ENCODE data around the gene ARHGAP5.
"Not testable (repeated sequence)": the region's sequence is repeated elsewhere in the genome, so short reads cannot be mapped to it uniquely, and the experiment has no call there.

The ARHGAP5 gene

GRCh38 chr14:32126899-32127730 lies 50.0 kb downstream of the ARHGAP5 start:
- peaks cover 43% of the 10 kb centered on the region for H3K4me1 Mint-ChIP-seq
- peaks cover 88% of the 10 kb centered on the region for H3K36me3 Mint-ChIP-seq
- H3K4me3 Mint-ChIP-seq, result not testable (repeated sequence)

GRCh38 chr14:32127731-32128654 lies 50.9 kb downstream of the ARHGAP5 start:
- H3K27ac Mint-ChIP-seq, H3K9me3 Mint-ChIP-seq, H3K27me3 Mint-ChIP-seq, ATAC-seq, H3K4me3 Mint-ChIP-seq: not testable (repeated sequence)
- H3K36me3 Mint-ChIP-seq, result peaks cover 85% of the 10 kb centered on the region
- H3K4me1 Mint-ChIP-seq, result peaks cover 38% of the 10 kb centered on the region

More at GRCh38 chr14:32126899-32127730, 50.0 kb downstream of the ARHGAP5 start:
- not testable (repeated sequence) for ATAC-seq, H3K27me3 Mint-ChIP-seq, H3K9me3 Mint-ChIP-seq
- H3K27ac Mint-ChIP-seq, result peak overlapping the region; percentile 39

GRCh38 chr14:32128703-32129102 lies 51.6 kb downstream of the ARHGAP5 start:
- no peak overlapping the region for H3K27ac Mint-ChIP-seq
- H3K4me1 Mint-ChIP-seq, result peaks cover 36% of the 10 kb centered on the region
- peaks cover 85% of the 10 kb centered on the region for H3K36me3 Mint-ChIP-seq
- H3K4me3 Mint-ChIP-seq, result no peak overlapping the region
- no peaks in the 10 kb centered on the region for H3K27me3 Mint-ChIP-seq
- ATAC-seq, result no peak
- H3K9me3 Mint-ChIP-seq, result peaks cover 5% of the 10 kb centered on the region

- no peak for ATAC-seq
- Mint-ChIP-seq H3K9me3 (peaks cover 5% of the 10 kb centered on the region), H3K27ac (no peak overlapping the region)
Measured at GRCh38 chr14:32129124-32129523, 52.0 kb downstream of the ARHGAP5 start.

GRCh38 chr14:32131689-32132088 lies 54.6 kb downstream of the ARHGAP5 start:
- not testable (repeated sequence) for ATAC-seq, H3K27ac Mint-ChIP-seq, H3K27me3 Mint-ChIP-seq, H3K9me3 Mint-ChIP-seq, H3K4me3 Mint-ChIP-seq
- Mint-ChIP-seq H3K36me3 (peaks cover 75% of the 10 kb centered on the region), H3K4me1 (peaks cover 13% of the 10 kb centered on the region)

More at GRCh38 chr14:32129124-32129523, 52.0 kb downstream of the ARHGAP5 start:
- Mint-ChIP-seq H3K4me3 (no peak overlapping the region), H3K4me1 (peaks cover 32% of the 10 kb centered on the region), H3K27me3 (no peaks in the 10 kb centered on the region), H3K36me3 (peaks cover 83% of the 10 kb centered on the region)

GRCh38 chr14:32134448-32135097 lies 57.5 kb downstream of the ARHGAP5 start:
- no peak for ATAC-seq
- H3K36me3 Mint-ChIP-seq, result peaks cover 73% of the 10 kb centered on the region
- peaks cover 3% of the 10 kb centered on the region for H3K9me3 Mint-ChIP-seq
- H3K27ac Mint-ChIP-seq, result no peak overlapping the region
- no peaks in the 10 kb centered on the region for H3K27me3 Mint-ChIP-seq
- no peak overlapping the region for H3K4me3 Mint-ChIP-seq
- peaks cover 6% of the 10 kb centered on the region for H3K4me1 Mint-ChIP-seq

GRCh38 chr14:32136027-32136825 lies 59.1 kb downstream of the ARHGAP5 start:
- Mint-ChIP-seq H3K27ac (no peak overlapping the region), H3K4me3 (no peak overlapping the region), H3K9me3 (peaks cover 3% of the 10 kb centered on the region), H3K4me1 (peaks cover 6% of the 10 kb centered on the region), H3K27me3 (no peaks in the 10 kb centered on the region), H3K36me3 (peaks cover 71% of the 10 kb centered on the region)
- no peak for ATAC-seq

- Mint-ChIP-seq H3K4me1 (peaks cover 12% of the 10 kb centered on the region), H3K4me3 (no peak overlapping the region), H3K27me3 (no peaks in the 10 kb centered on the region), H3K27ac (no peak overlapping the region), H3K36me3 (peaks cover 69% of the 10 kb centered on the region), H3K9me3 (peaks cover 3% of the 10 kb centered on the region)
- no peak for ATAC-seq
Measured at GRCh38 chr14:32137313-32137712, 60.2 kb downstream of the ARHGAP5 start.

- no peak overlapping the region for H3K27ac Mint-ChIP-seq
- peaks cover 67% of the 10 kb centered on the region for H3K36me3 Mint-ChIP-seq
- H3K4me1 Mint-ChIP-seq, result peaks cover 12% of the 10 kb centered on the region
- peaks cover 3% of the 10 kb centered on the region for H3K9me3 Mint-ChIP-seq
- ATAC-seq, result no peak
- H3K4me3 Mint-ChIP-seq, result no peak overlapping the region
- H3K27me3 Mint-ChIP-seq, result no peaks in the 10 kb centered on the region
Measured at GRCh38 chr14:32137892-32138291, 60.8 kb downstream of the ARHGAP5 start.

- ATAC-seq, result no peak
- H3K27me3 Mint-ChIP-seq, result no peaks in the 10 kb centered on the region
- H3K9me3 Mint-ChIP-seq, result no peaks in the 10 kb centered on the region
- no peak overlapping the region for H3K4me3 Mint-ChIP-seq
- H3K27ac Mint-ChIP-seq, result no peak overlapping the region
- peaks cover 6% of the 10 kb centered on the region for H3K4me1 Mint-ChIP-seq
- peaks cover 60% of the 10 kb centered on the region for H3K36me3 Mint-ChIP-seq
Measured at GRCh38 chr14:32142341-32142740, 65.2 kb downstream of the ARHGAP5 start.

GRCh38 chr14:32142754-32143437 lies 65.8 kb downstream of the ARHGAP5 start:
- Mint-ChIP-seq H3K4me1 (peaks cover 6% of the 10 kb centered on the region), H3K4me3 (no peak overlapping the region), H3K27ac (no peak overlapping the region), H3K27me3 (no peaks in the 10 kb centered on the region), H3K36me3 (peaks cover 55% of the 10 kb centered on the region), H3K9me3 (no peaks in the 10 kb centered on the region)
- ATAC-seq, result no peak

- Mint-ChIP-seq H3K4me3 (no peak overlapping the region), H3K27ac (no peak overlapping the region), H3K27me3 (no peaks in the 10 kb centered on the region), H3K36me3 (peaks cover 38% of the 10 kb centered on the region), H3K4me1 (no peaks in the 10 kb centered on the region), H3K9me3 (no peaks in the 10 kb centered on the region)
- no peak for ATAC-seq
Measured at GRCh38 chr14:32150392-32150791, 73.3 kb downstream of the ARHGAP5 start.

GRCh38 chr14:32166029-32166428 lies 88.9 kb downstream of the ARHGAP5 start:
- H3K27ac Mint-ChIP-seq, result no peak overlapping the region
- ATAC-seq, result peak; percentile 62
- H3K27me3 Mint-ChIP-seq, result no peaks in the 10 kb centered on the region
- H3K4me1 Mint-ChIP-seq, result peaks cover 18% of the 10 kb centered on the region
- H3K36me3 Mint-ChIP-seq, result no peaks in the 10 kb centered on the region
- H3K4me3 Mint-ChIP-seq, result no peak overlapping the region
- no peaks in the 10 kb centered on the region for H3K9me3 Mint-ChIP-seq

- Mint-ChIP-seq H3K27ac (no peak overlapping the region), H3K27me3 (no peaks in the 10 kb centered on the region), H3K4me3 (no peak overlapping the region), H3K36me3 (no peaks in the 10 kb centered on the region), H3K4me1 (peaks cover 18% of the 10 kb centered on the region), H3K9me3 (no peaks in the 10 kb centered on the region)
- ATAC-seq, result no peak
Measured at GRCh38 chr14:32166924-32167323, 89.8 kb downstream of the ARHGAP5 start.
